ENCODE data around the gene COLEC12. TPM values are rescaled to one million over a fixed set of nuclear protein-coding genes. Genes with fewer than 3 reads are reported as not detected.

COLEC12 gene
- total RNA-seq, 1 experiment from 2014 or later = not detected

DNA sequence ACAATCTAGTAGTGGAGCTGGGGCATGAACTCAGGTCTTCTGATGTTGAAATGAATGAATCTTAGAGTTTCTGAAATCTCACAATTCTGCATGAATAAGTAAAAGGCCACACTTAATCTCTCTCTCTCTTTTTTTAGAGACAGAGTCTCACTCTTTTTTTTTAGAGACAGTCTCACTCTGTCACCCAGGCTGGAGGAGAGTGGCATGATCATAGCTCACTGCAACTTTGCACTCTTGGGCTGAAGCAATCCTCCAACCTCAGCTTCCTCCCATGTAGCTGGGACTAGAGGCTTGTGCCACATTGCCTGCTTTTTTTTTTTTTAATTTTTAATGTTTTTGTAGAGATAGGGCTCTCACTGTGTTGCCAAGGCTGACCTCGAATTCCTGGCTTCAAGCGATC, 163.8 kb downstream of the COLEC12 start:
- no peak overlapping the region for H3K4me3 ChIP-seq
- CTCF ChIA-PET = no interaction called here
- H2AFZ ChIP-seq = no peak overlapping the region
- H3F3A ChIP-seq (ENCODE audit: insufficient read depth, low read depth) = no peaks in the 10 kb centered on the region
- no peak overlapping the region for H3K4me2 ChIP-seq
- intact Hi-C loops (cut with micrococcal nuclease; ENCODE audit: unreplicated experiment) = no loop called here
- no peaks in the 10 kb centered on the region for H3K36me3 ChIP-seq (ENCODE audit: low read depth)
- no peaks in the 10 kb centered on the region for H3K4me1 ChIP-seq (replicated peaks; ENCODE audit: insufficient read depth)
- no peak overlapping the region for H3K27ac ChIP-seq
- peaks cover 98% of the 10 kb centered on the region for H3K27me3 ChIP-seq (ENCODE audit: insufficient read depth, low read depth)
- H3K79me2 ChIP-seq (ENCODE audit: low read depth) = no peaks in the 10 kb centered on the region
- DNase-seq = no peak
- POLR2A ChIA-PET (ENCODE audit: unreplicated experiment) = no interaction called here
- no peaks in the 10 kb centered on the region for H3K9me2 ChIP-seq (ENCODE audit: insufficient read depth)
- no peaks in the 10 kb centered on the region for H3K9me3 ChIP-seq (ENCODE audit: insufficient read depth, low read depth)
- BruUV-seq (replicated peaks) = no TSS peak
- TF ChIP-seq, protein P1, sequence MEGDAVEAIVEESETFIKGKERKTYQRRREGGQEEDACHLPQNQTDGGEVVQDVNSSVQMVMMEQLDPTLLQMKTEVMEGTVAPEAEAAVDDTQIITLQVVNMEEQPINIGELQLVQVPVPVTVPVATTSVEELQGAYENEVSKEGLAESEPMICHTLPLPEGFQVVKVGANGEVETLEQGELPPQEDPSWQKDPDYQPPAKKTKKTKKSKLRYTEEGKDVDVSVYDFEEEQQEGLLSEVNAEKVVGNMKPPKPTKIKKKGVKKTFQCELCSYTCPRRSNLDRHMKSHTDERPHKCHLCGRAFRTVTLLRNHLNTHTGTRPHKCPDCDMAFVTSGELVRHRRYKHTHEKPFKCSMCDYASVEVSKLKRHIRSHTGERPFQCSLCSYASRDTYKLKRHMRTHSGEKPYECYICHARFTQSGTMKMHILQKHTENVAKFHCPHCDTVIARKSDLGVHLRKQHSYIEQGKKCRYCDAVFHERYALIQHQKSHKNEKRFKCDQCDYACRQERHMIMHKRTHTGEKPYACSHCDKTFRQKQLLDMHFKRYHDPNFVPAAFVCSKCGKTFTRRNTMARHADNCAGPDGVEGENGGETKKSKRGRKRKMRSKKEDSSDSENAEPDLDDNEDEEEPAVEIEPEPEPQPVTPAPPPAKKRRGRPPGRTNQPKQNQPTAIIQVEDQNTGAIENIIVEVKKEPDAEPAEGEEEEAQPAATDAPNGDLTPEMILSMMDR (conservative IDR thresholded peaks at IDR 0.05) = no peak
- TF ChIP-seq EZH2 (IDR thresholded peaks at IDR 0.05; ENCODE audit: low read depth) = no peak
- H4K20me1 ChIP-seq (ENCODE audit: insufficient read depth) = no peaks in the 10 kb centered on the region

DNA sequence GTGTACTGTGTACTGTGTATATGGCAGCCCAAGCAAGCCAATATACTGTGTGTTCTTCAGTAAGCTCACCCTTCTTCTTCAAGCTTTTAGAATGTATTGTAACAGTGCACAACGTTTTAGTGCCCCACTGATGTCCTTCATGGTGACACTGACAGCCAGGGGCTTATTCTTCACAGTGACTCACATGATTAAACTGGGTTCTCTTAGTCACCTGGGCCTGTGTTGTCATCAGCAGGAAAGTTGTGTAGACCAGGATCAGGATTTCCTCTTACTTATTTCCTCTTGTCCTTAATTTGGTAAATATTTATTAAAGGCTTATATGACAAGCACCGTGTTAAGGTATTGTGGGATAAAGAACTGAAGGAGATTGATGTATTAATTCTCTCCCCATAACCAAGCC, 164.8 kb downstream of the COLEC12 start:
- intact Hi-C loops (cut with micrococcal nuclease; ENCODE audit: unreplicated experiment) = no loop called here

DNA sequence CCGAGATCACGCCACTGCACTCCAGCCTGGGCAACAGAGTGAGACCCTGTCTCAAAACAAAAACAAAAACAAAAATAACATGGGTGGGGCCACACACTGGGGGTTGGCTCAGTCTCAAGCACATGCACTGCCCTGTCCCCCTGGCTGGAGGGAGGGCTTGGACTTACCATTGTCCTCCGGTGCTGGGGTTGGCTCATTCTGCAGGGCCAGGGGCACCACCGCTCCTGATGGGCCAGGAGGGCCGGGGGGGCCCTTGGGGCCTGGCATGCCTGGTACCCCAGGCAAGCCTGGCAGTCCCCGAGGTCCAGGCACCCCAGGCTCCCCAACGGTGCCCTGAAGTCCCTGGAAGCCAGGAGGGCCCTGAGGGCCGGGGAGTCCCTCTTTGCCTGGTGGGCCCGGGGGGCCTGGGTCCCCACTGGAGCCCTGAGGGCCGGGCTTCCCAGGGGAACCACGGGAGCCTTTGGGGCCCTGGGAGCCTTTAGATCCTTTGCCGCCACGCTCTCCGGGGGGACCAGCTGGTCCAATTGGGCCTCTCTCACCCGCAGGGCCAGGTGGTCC, 165.8 kb downstream of the COLEC12 start:
- TF ChIP-seq, protein P1 (conservative IDR thresholded peaks at IDR 0.05) = no peak
- no peak for TF ChIP-seq EZH2 (IDR thresholded peaks at IDR 0.05; ENCODE audit: low read depth)

More for the DNA sequence above, 164.8 kb downstream of the COLEC12 start:
- Histone ChIP-seq H3K36me3 (ENCODE audit: low read depth) (no peaks in the 10 kb centered on the region), H2AFZ (no peak overlapping the region), H3K27ac (no peak overlapping the region), H3F3A (ENCODE audit: insufficient read depth, low read depth) (no peaks in the 10 kb centered on the region), H3K9me3 (ENCODE audit: insufficient read depth, low read depth) (no peaks in the 10 kb centered on the region), H3K9me2 (ENCODE audit: insufficient read depth) (no peaks in the 10 kb centered on the region), H3K27me3 (ENCODE audit: insufficient read depth, low read depth) (peaks cover 98% of the 10 kb centered on the region), H4K20me1 (ENCODE audit: insufficient read depth) (no peaks in the 10 kb centered on the region), H3K4me1 (replicated peaks; ENCODE audit: insufficient read depth) (no peaks in the 10 kb centered on the region), H3K4me3 (no peak overlapping the region), H3K79me2 (ENCODE audit: low read depth) (no peaks in the 10 kb centered on the region), H3K4me2 (no peak overlapping the region)
- DNase-seq = no peak
- BruUV-seq (replicated peaks) = no TSS peak
- ChIA-PET POLR2A (ENCODE audit: unreplicated experiment) (no interaction called here), CTCF (no interaction called here)
- TF ChIP-seq EZH2 (IDR thresholded peaks at IDR 0.05; ENCODE audit: low read depth) = no peak
- TF ChIP-seq, protein P1 (conservative IDR thresholded peaks at IDR 0.05) = no peak

More for the DNA sequence above, 165.8 kb downstream of the COLEC12 start:
- no peak overlapping the region for H3K4me3 ChIP-seq
- H4K20me1 ChIP-seq (ENCODE audit: insufficient read depth) = no peaks in the 10 kb centered on the region
- H3K27ac ChIP-seq = no peak overlapping the region
- H2AFZ ChIP-seq = no peak overlapping the region
- no peaks in the 10 kb centered on the region for H3K36me3 ChIP-seq (ENCODE audit: low read depth)
- no peaks in the 10 kb centered on the region for H3K9me2 ChIP-seq (ENCODE audit: insufficient read depth)
- peaks cover 98% of the 10 kb centered on the region for H3K27me3 ChIP-seq (ENCODE audit: insufficient read depth, low read depth)
- no peaks in the 10 kb centered on the region for H3K9me3 ChIP-seq (ENCODE audit: insufficient read depth, low read depth)
- H3K4me1 ChIP-seq (replicated peaks; ENCODE audit: insufficient read depth) = no peaks in the 10 kb centered on the region
- no peak for DNase-seq
- H3F3A ChIP-seq (ENCODE audit: insufficient read depth, low read depth) = no peaks in the 10 kb centered on the region
- no peaks in the 10 kb centered on the region for H3K79me2 ChIP-seq (ENCODE audit: low read depth)
- no peak overlapping the region for H3K4me2 ChIP-seq
- ChIA-PET CTCF (no interaction called here), POLR2A (ENCODE audit: unreplicated experiment) (no interaction called here)
- intact Hi-C loops (cut with micrococcal nuclease; ENCODE audit: unreplicated experiment) = no loop called here
- BruUV-seq (replicated peaks) = no TSS peak
